H9 (cell line): ENCODE measurements around the gene HNF4A. TPM values are rescaled to one million over a fixed set of nuclear protein-coding genes. Genes with fewer than 3 reads are reported as not detected.
"Not testable (repeated sequence)": the region's sequence is repeated elsewhere in the genome, so short reads cannot be mapped to it uniquely, and the experiment has no call there.

ENCODE experiments used
- DNase-seq: peaks from one replicate; pipeline ENCODE4 v3.0.0-alpha.2; 2017
- H2AFZ ChIP-seq: one replicate; pipeline ENCODE4 v1.6.1; 2013; ENCODE audit warnings: mild to moderate bottlenecking, low read length, control low read depth, moderate library complexity
- H2AK5ac ChIP-seq: 2 replicates; pipeline ENCODE4 v1.6.1; 2013; ENCODE audit warnings: low read length, control low read depth, mixed read lengths; ENCODE audit not compliant: insufficient read length
- H2BK120ac ChIP-seq: one replicate; pipeline ENCODE4 v1.6.1; 2013; ENCODE audit warnings: low read depth, mild to moderate bottlenecking, low read length, control low read depth, inconsistent platforms; ENCODE audit not compliant: poor library complexity, severe bottlenecking
- H2BK12ac ChIP-seq: 2 replicates; pipeline ENCODE4 v1.6.1; 2013; ENCODE audit warnings: low read length, control low read depth, mixed read lengths, low read depth; ENCODE audit not compliant: insufficient read length
- H2BK15ac ChIP-seq: 2 replicates; pipeline ENCODE4 v1.6.1; 2013; ENCODE audit warnings: low read depth, low read length, control low read depth
- H2BK20ac ChIP-seq: one replicate; pipeline ENCODE4 v1.6.1; 2013; ENCODE audit warnings: low read depth, mild to moderate bottlenecking, low read length, control low read depth, inconsistent platforms; ENCODE audit not compliant: poor library complexity, severe bottlenecking
- H2BK5ac ChIP-seq: 2 replicates; pipeline ENCODE4 v1.6.1; 2013; ENCODE audit warnings: low read length, control low read depth, mixed read lengths; ENCODE audit not compliant: insufficient read length
- H3K14ac ChIP-seq: 2 replicates; pipeline ENCODE4 v1.6.1; 2013; ENCODE audit warnings: low read length, control low read depth; ENCODE audit not compliant: insufficient read depth
- H3K18ac ChIP-seq: 2 replicates; pipeline ENCODE4 v1.6.1; 2013; ENCODE audit warnings: low read depth, mild to moderate bottlenecking, mixed read lengths, low read length, control low read depth; ENCODE audit not compliant: insufficient read length
- H3K23ac ChIP-seq: 2 replicates; pipeline ENCODE4 v1.6.1; 2013; ENCODE audit warnings: low read length, control low read depth, mixed read lengths, low read depth; ENCODE audit not compliant: insufficient read length
- H3K23me2 ChIP-seq: 2 replicates; pipeline ENCODE4 v1.6.1; 2013; ENCODE audit warnings: low read depth, mild to moderate bottlenecking, mixed read lengths, low read length, control low read depth; ENCODE audit not compliant: insufficient read length, poor library complexity, severe bottlenecking
- H3K27ac ChIP-seq: 2 replicates; pipeline ENCODE4 v1.5.1; 2013; ENCODE audit warnings: low read length, control low read depth, mixed read lengths, low read depth; ENCODE audit not compliant: insufficient read length
- H3K27me3 ChIP-seq: 2 replicates; pipeline ENCODE4 v1.6.1; 2013; ENCODE audit warnings: low read length, control low read depth, inconsistent platforms; ENCODE audit not compliant: insufficient read depth
- H3K4ac ChIP-seq: 2 replicates; pipeline ENCODE4 v1.6.1; 2013; ENCODE audit warnings: low read depth, mild to moderate bottlenecking, control low read depth, inconsistent platforms, low read length, moderate library complexity
- H3K4me1 ChIP-seq: 2 replicates; pipeline ENCODE4 v1.6.1; 2013; ENCODE audit warnings: low read length, control low read depth, inconsistent platforms; ENCODE audit not compliant: insufficient read depth
- H3K4me2 ChIP-seq: 2 replicates; pipeline ENCODE4 v1.6.1; 2013; ENCODE audit warnings: low read length, control low read depth, mixed read lengths; ENCODE audit not compliant: insufficient read length, insufficient read depth
- H3K56ac ChIP-seq: 2 replicates; pipeline ENCODE4 v1.6.1; 2013; ENCODE audit warnings: low read depth, mild to moderate bottlenecking, mixed read lengths, low read length, control low read depth; ENCODE audit not compliant: insufficient read length
- H3K79me1 ChIP-seq: 2 replicates; pipeline ENCODE4 v1.6.1; 2013; ENCODE audit warnings: low read depth, mild to moderate bottlenecking, moderate library complexity, low read length, control low read depth, inconsistent platforms; ENCODE audit not compliant: insufficient read depth, poor library complexity, severe bottlenecking
- H3K79me2 ChIP-seq: 2 replicates; pipeline ENCODE4 v1.6.1; 2013; ENCODE audit warnings: low read length, control low read depth, inconsistent platforms; ENCODE audit not compliant: insufficient read depth
- H3K9ac ChIP-seq: 2 replicates; pipeline ENCODE4 v1.6.1; 2013; ENCODE audit warnings: low read length, control low read depth, mixed read lengths; ENCODE audit not compliant: insufficient read length; ENCODE audit errors: extremely low read depth
- H3K9me3 ChIP-seq: one replicate; pipeline ENCODE4 v1.6.1; 2013; ENCODE audit warnings: low read depth, low read length, inconsistent platforms; ENCODE audit not compliant: control insufficient read depth
- H3T11ph ChIP-seq: one replicate; pipeline ENCODE4 v1.6.1; 2013; ENCODE audit warnings: mild to moderate bottlenecking, low read length, control low read depth, inconsistent platforms
- H4K20me1 ChIP-seq: one replicate; pipeline ENCODE4 v1.6.1; 2013; ENCODE audit not compliant: control insufficient read depth, insufficient read length, insufficient read depth
- H4K5ac ChIP-seq: 2 replicates; pipeline ENCODE4 v1.6.1; 2013; ENCODE audit warnings: low read depth, mild to moderate bottlenecking, mixed read lengths, low read length, control low read depth; ENCODE audit not compliant: insufficient read length
- H4K8ac ChIP-seq: replicated peaks from 2 replicates; pipeline ENCODE4 v1.6.1; 2013; ENCODE audit warnings: low read length, control low read depth, mixed read lengths, low read depth; ENCODE audit not compliant: insufficient read length
- H4K91ac ChIP-seq: 2 replicates; pipeline ENCODE4 v1.6.1; 2013; ENCODE audit warnings: low read depth, mild to moderate bottlenecking, moderate library complexity, mixed read lengths, low read length, control low read depth; ENCODE audit not compliant: insufficient read length
- H3K27ac Mint-ChIP-seq, 3 experiments: 2 replicates in 2 of 3; 3 replicates in 1 of 3; pipeline ENCODE4 v1.8.0; 2020 to 2021; ENCODE audit warnings: mixed read lengths in 3 of 3, mild to moderate bottlenecking in 1 of 3, moderate library complexity in 1 of 3
- H3K27me3 Mint-ChIP-seq: 2 replicates; pipeline ENCODE4 v1.8.0; 2021; ENCODE audit warnings: low read depth, mild to moderate bottlenecking, moderate library complexity, mixed read lengths
- H3K36me3 Mint-ChIP-seq, 3 experiments: 2 replicates in 2 of 3; 3 replicates in 1 of 3; pipeline ENCODE4 v1.8.0; 2020 to 2021; ENCODE audit warnings: low read depth in 3 of 3, mixed read lengths in 3 of 3; ENCODE audit not compliant: insufficient read depth in 1 of 3
- H3K4me1 Mint-ChIP-seq, 2 experiments: 2 replicates each; pipeline ENCODE4 v1.8.0; 2020; ENCODE audit warnings: mixed read lengths in 2 of 2
- H3K4me3 Mint-ChIP-seq, 2 experiments: 2 replicates in 1 of 2; 3 replicates in 1 of 2; pipeline ENCODE4 v1.8.0; 2020 to 2021; ENCODE audit warnings: mild to moderate bottlenecking in 2 of 2, mixed read lengths in 2 of 2, moderate library complexity in 1 of 2
- H3K9me3 Mint-ChIP-seq, 2 experiments: 2 replicates in 1 of 2; 3 replicates in 1 of 2; pipeline ENCODE4 v1.8.0; 2020; ENCODE audit warnings: mild to moderate bottlenecking in 2 of 2, mixed read lengths in 2 of 2, moderate library complexity in 1 of 2
- CTCF ChIP-seq: fragments of 200-600 bp; sonication (generic); conservative IDR thresholded peaks from 3 replicates; pipeline ENCODE4 v1.8.0; 2021; ENCODE audit warnings: antibody characterized with exemption, mild to moderate bottlenecking
- WGBS: extraction: QIAGEN DNeasy Blood & Tissue Kit; methylation state at CpG from one replicate; pipeline ENCODE4 v1.1.7; 2013; ENCODE audit warnings: missing lambda C conversion rate, low lambda C conversion rate, mixed read lengths; ENCODE audit not compliant: insufficient read length; ENCODE audit errors: extremely low coverage; 5-methylcytosine and 5-hydroxymethylcytosine counted together
- total RNA-seq: library from RNA; stranded (reverse); gene quantifications from 2 replicates; pipeline ENCODE4 v1.2.1, GENCODE V29; 2021

The HNF4A gene
- total RNA-seq, 1 experiment from 2014 or later, result not detected

GRCh38 chr20:44471481-44471882 lies 116.0 kb downstream of the HNF4A start:
- H3T11ph ChIP-seq, result no peak overlapping the region
- H3K4ac ChIP-seq, result no peak overlapping the region
- H3K18ac ChIP-seq, result no peak overlapping the region
- H2BK5ac ChIP-seq, result no peak overlapping the region
- Mint-ChIP-seq H3K27ac (no peak overlapping the region; a peak in 1 of 7 replicates), H3K36me3 (no peaks in the 10 kb centered on the region), H3K4me1 (peaks cover 16 to 21% of the 10 kb centered on the region in 2 experiments), H3K9me3 (no peaks in the 10 kb centered on the region), H3K27me3 (peaks cover 5% of the 10 kb centered on the region), H3K4me3 (no peak overlapping the region)
- no peak overlapping the region for H4K8ac ChIP-seq
- no peaks in the 10 kb centered on the region for H3K9me3 ChIP-seq
- no peak for DNase-seq
- H3K9ac ChIP-seq, result no peak overlapping the region
- no peak overlapping the region for H3K56ac ChIP-seq
- H3K23ac ChIP-seq, result no peak overlapping the region
- H3K27ac ChIP-seq, result no peak overlapping the region
- no peaks in the 10 kb centered on the region for H3K23me2 ChIP-seq
- H4K20me1 ChIP-seq, result no peaks in the 10 kb centered on the region
- no peak overlapping the region for H2AK5ac ChIP-seq
- WGBS, result no CpG with 5 or more reads among the region's 2 CpGs
- no peak overlapping the region for H3K4me2 ChIP-seq
- H2BK12ac ChIP-seq, result no peak overlapping the region
- peak; percentile 55 for TF ChIP-seq CTCF
- H2AFZ ChIP-seq, result no peak overlapping the region
- H2BK20ac ChIP-seq, result no peak overlapping the region
- H4K91ac ChIP-seq, result no peak overlapping the region
- no peak overlapping the region for H4K5ac ChIP-seq
- H3K14ac ChIP-seq, result no peak overlapping the region
- peaks cover 3% of the 10 kb centered on the region; the same call in 1 of the 2 replicates for H3K4me1 ChIP-seq
- H3K79me2 ChIP-seq, result no peaks in the 10 kb centered on the region
- H3K79me1 ChIP-seq, result no peaks in the 10 kb centered on the region
- no peaks in the 10 kb centered on the region for H3K27me3 ChIP-seq
- no peak overlapping the region for H2BK120ac ChIP-seq
- no peak overlapping the region for H2BK15ac ChIP-seq

- not testable (repeated sequence) for H3K27ac Mint-ChIP-seq, H2BK12ac ChIP-seq
- no CpG with 5 or more reads among the region's 9 CpGs for WGBS
Measured at GRCh38 chr20:44472283-44472682, 116.8 kb downstream of the HNF4A start.

More at GRCh38 chr20:44472283-44472682, 116.8 kb downstream of the HNF4A start:
- not testable (repeated sequence) for H3T11ph ChIP-seq, H3K36me3 Mint-ChIP-seq, H3K4me1 ChIP-seq, H3K23ac ChIP-seq, H3K79me2 ChIP-seq, H3K56ac ChIP-seq, H3K79me1 ChIP-seq, H3K27ac ChIP-seq, H3K27me3 Mint-ChIP-seq, H3K4ac ChIP-seq, H2BK5ac ChIP-seq, H3K9me3 Mint-ChIP-seq, H3K9me3 ChIP-seq, H2AFZ ChIP-seq, H3K14ac ChIP-seq, H4K20me1 ChIP-seq, DNase-seq, H2BK20ac ChIP-seq, H3K18ac ChIP-seq, H4K8ac ChIP-seq, H3K23me2 ChIP-seq, H4K5ac ChIP-seq, H2AK5ac ChIP-seq, H3K9ac ChIP-seq, H4K91ac ChIP-seq, H3K4me2 ChIP-seq, H3K4me3 Mint-ChIP-seq, H2BK120ac ChIP-seq, H2BK15ac ChIP-seq, H3K27me3 ChIP-seq
- H3K4me1 Mint-ChIP-seq, result peaks cover 21% of the 10 kb centered on the region in 2 experiments
